ENCODE results near the gene ZNF384. TPM values are rescaled to one million over a fixed set of nuclear protein-coding genes. Genes with fewer than 3 reads are reported as not detected.

ZNF384 gene
- total and polyA plus RNA-seq, 4 donors, result 29.0 to 50.8 (median 31.8) TPM

- 73 to 84% methylated on average over 10 of the region's 10 CpGs for WGBS, 2 donors
- H3K4me1 ChIP-seq (ENCODE audit: control insufficient read depth in 5 of 5, insufficient read depth in 5 of 5, low read length in 5 of 5), result peaks cover 0 to 4% (median 0%) of the 10 kb centered on the region in 5 donors
- H3K9ac ChIP-seq (ENCODE audit: insufficient read depth in 1 of 2, low read length in 2 of 2), result no peak overlapping the region
- no peaks in the 10 kb centered on the region for H3K9me3 ChIP-seq (ENCODE audit: control insufficient read depth in 4 of 4, insufficient read depth in 3 of 4, low read length in 3 of 4)
- DNase-seq (no peak), ATAC-seq (ENCODE audit: insufficient read depth, low FRiP score) (no peak)
- no peak overlapping the region for H3K4me3 ChIP-seq
- TF ChIP-seq, protein P1, sequence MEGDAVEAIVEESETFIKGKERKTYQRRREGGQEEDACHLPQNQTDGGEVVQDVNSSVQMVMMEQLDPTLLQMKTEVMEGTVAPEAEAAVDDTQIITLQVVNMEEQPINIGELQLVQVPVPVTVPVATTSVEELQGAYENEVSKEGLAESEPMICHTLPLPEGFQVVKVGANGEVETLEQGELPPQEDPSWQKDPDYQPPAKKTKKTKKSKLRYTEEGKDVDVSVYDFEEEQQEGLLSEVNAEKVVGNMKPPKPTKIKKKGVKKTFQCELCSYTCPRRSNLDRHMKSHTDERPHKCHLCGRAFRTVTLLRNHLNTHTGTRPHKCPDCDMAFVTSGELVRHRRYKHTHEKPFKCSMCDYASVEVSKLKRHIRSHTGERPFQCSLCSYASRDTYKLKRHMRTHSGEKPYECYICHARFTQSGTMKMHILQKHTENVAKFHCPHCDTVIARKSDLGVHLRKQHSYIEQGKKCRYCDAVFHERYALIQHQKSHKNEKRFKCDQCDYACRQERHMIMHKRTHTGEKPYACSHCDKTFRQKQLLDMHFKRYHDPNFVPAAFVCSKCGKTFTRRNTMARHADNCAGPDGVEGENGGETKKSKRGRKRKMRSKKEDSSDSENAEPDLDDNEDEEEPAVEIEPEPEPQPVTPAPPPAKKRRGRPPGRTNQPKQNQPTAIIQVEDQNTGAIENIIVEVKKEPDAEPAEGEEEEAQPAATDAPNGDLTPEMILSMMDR (IDR thresholded peaks at IDR 0.05; ENCODE audit: control extremely low read depth, extremely low read depth), result no peak
- H3K27ac ChIP-seq (ENCODE audit: low read depth in 1 of 2, low read length in 1 of 2), result no peak overlapping the region
- no peaks in the 10 kb centered on the region for H3K27me3 ChIP-seq (ENCODE audit: control insufficient read depth in 3 of 3, insufficient read depth in 3 of 3, low read length in 2 of 3)
- peaks cover 3 to 26% (median 22%) of the 10 kb centered on the region in 4 donors for H3K36me3 ChIP-seq (ENCODE audit: control insufficient read depth in 4 of 4, insufficient read depth in 4 of 4, low read length in 4 of 4)
These were observed 45.6 kb upstream of the ZNF384 start for GRCh38 chr12:6734506-6735387.

DNA sequence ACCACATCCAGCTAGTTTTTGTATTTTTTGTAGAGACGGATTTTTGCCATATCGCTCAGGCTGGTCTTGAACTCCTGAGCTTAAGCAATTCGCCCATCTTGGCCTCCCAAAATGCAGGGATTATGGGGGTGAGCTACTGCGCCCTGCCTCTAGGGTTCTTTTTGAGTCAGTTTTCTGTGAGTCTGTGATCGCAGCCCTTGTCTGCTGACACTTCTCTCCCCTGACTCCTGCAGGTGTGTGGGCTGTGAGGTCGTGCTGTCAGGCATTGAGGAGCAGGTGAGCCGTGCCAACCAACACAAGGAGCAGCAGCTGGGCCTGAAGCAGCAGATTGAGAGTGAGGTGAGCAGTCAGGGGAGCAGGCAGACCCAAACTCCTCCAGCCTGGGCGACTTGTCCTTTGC is 41.0 kb upstream of the ZNF384 start:
- DNase-seq (no peak), ATAC-seq (ENCODE audit: insufficient read depth, low FRiP score) (no peak)
- H3K27ac ChIP-seq (ENCODE audit: low read depth in 1 of 2, low read length in 1 of 2), result no peak overlapping the region
- no peak overlapping the region for H3K4me3 ChIP-seq
- H3K9me3 ChIP-seq (ENCODE audit: control insufficient read depth in 4 of 4, insufficient read depth in 3 of 4, low read length in 3 of 4), result no peaks in the 10 kb centered on the region
- H3K4me1 ChIP-seq (ENCODE audit: control insufficient read depth in 5 of 5, insufficient read depth in 5 of 5, low read length in 5 of 5), result no peaks in the 10 kb centered on the region
- H3K27me3 ChIP-seq (ENCODE audit: control insufficient read depth in 3 of 3, insufficient read depth in 3 of 3, low read length in 2 of 3), result no peaks in the 10 kb centered on the region
- TF ChIP-seq, protein P1 (IDR thresholded peaks at IDR 0.05; ENCODE audit: control extremely low read depth, extremely low read depth), result no peak
- H3K9ac ChIP-seq (ENCODE audit: insufficient read depth in 1 of 2, low read length in 2 of 2), result no peak overlapping the region
- 96% methylated on average over 8 of the region's 8 CpGs for WGBS, 2 donors
- peaks cover 10 to 47% (median 40%) of the 10 kb centered on the region in 4 donors for H3K36me3 ChIP-seq (ENCODE audit: control insufficient read depth in 4 of 4, insufficient read depth in 4 of 4, low read length in 4 of 4)

GRCh38 chr12:6729186-6729585 is 40.0 kb upstream of the ZNF384 start:
- H3K9ac ChIP-seq (ENCODE audit: insufficient read depth in 1 of 2, low read length in 2 of 2), result no peak overlapping the region
- peaks cover 10 to 42% (median 37%) of the 10 kb centered on the region in 4 donors for H3K36me3 ChIP-seq (ENCODE audit: control insufficient read depth in 4 of 4, insufficient read depth in 4 of 4, low read length in 4 of 4)
- no peak for ATAC-seq (ENCODE audit: insufficient read depth, low FRiP score)
- DNase-seq, result no peak
- no peaks in the 10 kb centered on the region for H3K27me3 ChIP-seq (ENCODE audit: control insufficient read depth in 3 of 3, insufficient read depth in 3 of 3, low read length in 2 of 3)
- H3K9me3 ChIP-seq (ENCODE audit: control insufficient read depth in 4 of 4, insufficient read depth in 3 of 4, low read length in 3 of 4), result no peaks in the 10 kb centered on the region
- no peak overlapping the region for H3K27ac ChIP-seq (ENCODE audit: low read depth in 1 of 2, low read length in 1 of 2)
- no peak overlapping the region for H3K4me3 ChIP-seq
- WGBS, 2 donors, result 95 to 97% methylated on average over 18 of the region's 18 CpGs
- H3K4me1 ChIP-seq (ENCODE audit: control insufficient read depth in 5 of 5, insufficient read depth in 5 of 5, low read length in 5 of 5), result peaks cover 0 to 7% (median 7%) of the 10 kb centered on the region in 5 donors
- TF ChIP-seq, protein P1 (IDR thresholded peaks at IDR 0.05; ENCODE audit: control extremely low read depth, extremely low read depth), result no peak

All from lung (tissue), 12 donors.